Activated gamma-delta T cell treated with Interleukin-2 at 50 U/mL for 16 hours (primary cell): ENCODE measurements around the gene TGFBR3.

ENCODE experiments used
- DNase-seq: peaks from one replicate; pipeline ENCODE4 v3.0.0-alpha.2; 2020

TGFBR3 gene

GRCh38 chr1:91885716-91886506 lies at the start of gene TGFBR3:
TGFBR3 (minus strand) TSS chr1:91886151; CDS start chr1:91861531, 24,620 bp downstream.
- peak; percentile 76 for DNase-seq

GRCh38 chr1:91929250-91929649 lies 43.3 kb upstream of the TGFBR3 start:
- no peak for DNase-seq

DNA sequence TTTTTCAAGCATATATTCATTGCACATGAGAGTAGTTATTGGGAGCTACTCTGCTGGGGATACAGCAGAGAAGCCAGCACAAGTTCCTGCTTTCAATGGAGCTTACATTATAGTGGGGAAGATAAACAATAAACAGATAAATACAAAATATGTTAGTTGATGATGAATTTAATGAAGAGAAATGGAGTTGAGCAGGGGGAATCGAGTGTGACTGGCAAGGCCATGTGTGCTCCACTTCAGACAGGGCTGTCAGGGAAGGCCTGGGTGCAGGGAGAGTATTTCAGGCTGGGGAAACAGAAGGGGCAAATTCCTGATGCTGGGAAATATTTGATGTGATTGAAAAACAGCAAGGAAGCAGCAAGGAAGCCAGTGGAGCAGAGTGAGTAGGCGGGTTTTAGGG lies 42.1 kb upstream of the TGFBR3 start:
- DNase-seq = no peak

DNA sequence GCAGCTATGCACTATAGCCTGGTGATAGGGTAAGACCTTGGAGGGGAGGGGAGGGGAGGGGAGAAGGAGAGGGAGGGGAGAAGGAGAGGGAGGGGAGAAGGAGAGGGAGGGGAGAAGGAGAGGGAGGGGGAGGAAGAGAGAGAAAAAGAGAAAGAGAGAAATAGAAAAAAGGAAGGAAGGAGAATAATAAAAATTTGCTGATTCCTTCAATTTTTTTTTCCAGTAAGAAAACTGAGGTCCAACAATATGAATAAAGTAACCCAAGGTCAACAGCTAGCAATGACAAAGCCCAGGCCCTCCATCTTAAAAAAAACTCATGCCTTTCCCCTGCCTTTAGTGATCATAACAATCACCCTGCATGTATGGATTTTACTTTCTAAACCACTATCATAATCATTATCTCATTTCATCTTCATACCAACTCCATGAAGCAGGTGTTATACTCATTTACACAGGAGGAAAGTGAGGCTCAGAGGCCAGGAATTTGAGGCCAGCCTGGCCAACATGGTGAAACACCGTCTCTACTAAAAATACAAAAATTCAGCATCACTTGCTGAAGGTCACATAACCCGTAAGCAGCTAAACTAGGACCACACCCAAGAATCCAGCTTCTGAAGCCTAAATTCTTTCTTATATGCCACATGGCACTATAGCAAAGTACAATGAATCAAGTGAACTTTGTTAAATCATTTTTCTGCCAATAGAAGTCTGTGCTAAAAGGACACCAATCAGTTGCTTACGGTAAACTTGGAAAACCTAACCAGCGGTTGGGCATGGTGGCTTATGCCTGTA lies 39.9 kb upstream of the TGFBR3 start:
- DNase-seq = no peak

DNA sequence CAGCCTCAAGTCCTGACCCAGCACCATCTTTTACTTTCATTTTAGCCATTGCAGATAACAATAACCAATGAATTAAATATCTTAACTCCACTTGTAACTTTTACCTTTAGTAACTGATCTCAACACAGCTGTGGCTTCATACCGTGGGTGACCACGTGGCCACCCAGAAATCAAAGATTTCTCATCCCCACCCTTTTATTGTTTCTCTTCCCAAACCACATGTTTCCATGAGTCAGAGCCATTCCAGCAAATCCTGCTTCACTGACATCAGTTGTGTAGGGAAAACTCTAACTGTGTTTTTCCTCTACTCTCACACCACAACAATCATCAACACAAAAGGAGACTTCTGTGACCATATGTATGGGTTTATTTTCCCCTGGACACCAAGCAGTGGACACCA lies 38.2 kb upstream of the TGFBR3 start:
- DNase-seq = no peak

- no peak for DNase-seq
These were observed 34.0 kb upstream of the TGFBR3 start for GRCh38 chr1:91919962-91920361.

GRCh38 chr1:91916811-91917460 lies 31.0 kb upstream of the TGFBR3 start:
- DNase-seq = no peak

GRCh38 chr1:91916046-91916445 lies 30.1 kb upstream of the TGFBR3 start:
- no peak for DNase-seq

- no peak for DNase-seq
These were observed 27.1 kb upstream of the TGFBR3 start for GRCh38 chr1:91913018-91913417.

DNA sequence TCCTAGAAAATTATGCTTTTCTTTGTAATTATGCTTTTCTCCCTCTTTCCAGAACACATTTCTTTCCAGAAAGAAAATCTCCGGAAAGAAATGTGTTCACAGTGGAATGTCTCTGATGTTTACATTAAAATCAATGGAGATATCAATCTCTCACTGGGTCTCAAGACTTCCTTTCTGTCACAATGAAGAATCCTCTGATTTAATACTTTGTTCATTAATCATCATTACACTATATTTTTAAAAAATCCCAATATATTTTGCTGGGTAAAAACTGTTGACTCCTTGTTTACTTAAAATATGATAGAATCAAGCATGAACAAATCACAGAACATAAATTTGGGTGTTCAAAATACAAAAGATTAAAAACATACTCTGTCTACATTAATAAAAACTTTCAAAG lies 26.3 kb upstream of the TGFBR3 start:
- DNase-seq = no peak

- DNase-seq = no peak
These were observed 15.3 kb upstream of the TGFBR3 start for GRCh38 chr1:91901231-91901630.

DNA sequence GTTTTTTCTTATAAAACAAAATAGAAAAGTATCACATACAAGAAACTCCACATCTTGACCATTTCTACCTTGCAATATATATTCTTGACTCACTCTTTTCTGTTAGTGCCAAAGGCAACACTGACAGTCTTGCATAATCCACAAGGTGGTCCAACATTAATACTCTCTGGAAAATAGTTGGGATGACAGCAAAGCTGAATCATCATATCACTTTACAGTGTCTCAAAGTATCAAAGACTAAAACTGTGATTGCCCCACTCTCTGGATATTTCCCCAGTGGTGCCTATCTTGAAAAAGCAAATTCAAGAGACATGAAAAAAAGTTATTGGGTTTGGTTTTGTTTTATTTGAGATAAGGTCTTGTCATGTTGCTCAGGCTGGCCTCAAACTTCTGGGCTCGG lies 14.6 kb upstream of the TGFBR3 start:
- DNase-seq = no peak

GRCh38 chr1:91897016-91897415 lies 11.1 kb upstream of the TGFBR3 start:
- no peak for DNase-seq

GRCh38 chr1:91895832-91896556 lies 10.0 kb upstream of the TGFBR3 start:
- DNase-seq = no peak

DNA sequence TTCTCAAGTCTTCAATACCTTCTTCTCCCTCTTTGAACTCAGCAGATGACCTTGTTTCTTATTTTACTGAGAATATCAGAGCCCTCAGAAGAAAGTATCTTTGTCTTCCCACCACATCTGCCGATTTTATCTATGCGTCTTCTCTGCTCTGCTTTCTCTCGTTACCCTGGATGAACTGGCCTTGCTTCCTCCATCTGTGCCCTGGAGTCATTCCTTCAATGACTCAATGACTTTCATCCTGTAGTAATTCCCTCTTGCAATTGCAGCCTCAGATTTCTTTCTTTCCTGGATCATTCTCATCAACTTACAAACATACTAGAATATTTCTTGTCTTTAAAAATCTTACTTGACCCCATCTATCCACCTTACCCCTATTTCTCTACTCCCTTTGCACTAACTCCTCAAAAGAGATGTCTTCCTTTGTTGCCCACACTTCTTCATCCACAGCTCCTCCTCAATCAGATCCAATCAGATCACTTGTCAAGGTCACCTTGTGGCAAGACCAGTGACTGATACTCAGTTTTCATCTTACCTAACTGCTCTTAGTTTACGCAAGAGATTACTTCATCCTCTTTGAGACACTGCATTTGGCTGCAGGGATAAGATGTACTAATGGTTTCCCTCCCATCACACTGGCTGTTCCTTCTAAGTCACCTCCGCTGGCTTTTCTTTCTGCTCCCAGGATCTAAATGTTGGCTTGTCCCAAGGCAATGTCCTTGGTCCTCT lies 8.2 kb upstream of the TGFBR3 start:
- DNase-seq = no peak

GRCh38 chr1:91891969-91892368 lies 6.0 kb upstream of the TGFBR3 start:
- peak; percentile 12 for DNase-seq

- no peak for DNase-seq
These were observed 5.5 kb upstream of the TGFBR3 start for GRCh38 chr1:91891454-91891853.

GRCh38 chr1:91889717-91890459 lies 3.9 kb upstream of the TGFBR3 start:
- no peak for DNase-seq

- peak; percentile 24 for DNase-seq
These were observed 687 bp downstream of the TGFBR3 start for GRCh38 chr1:91885213-91885715.

DNA sequence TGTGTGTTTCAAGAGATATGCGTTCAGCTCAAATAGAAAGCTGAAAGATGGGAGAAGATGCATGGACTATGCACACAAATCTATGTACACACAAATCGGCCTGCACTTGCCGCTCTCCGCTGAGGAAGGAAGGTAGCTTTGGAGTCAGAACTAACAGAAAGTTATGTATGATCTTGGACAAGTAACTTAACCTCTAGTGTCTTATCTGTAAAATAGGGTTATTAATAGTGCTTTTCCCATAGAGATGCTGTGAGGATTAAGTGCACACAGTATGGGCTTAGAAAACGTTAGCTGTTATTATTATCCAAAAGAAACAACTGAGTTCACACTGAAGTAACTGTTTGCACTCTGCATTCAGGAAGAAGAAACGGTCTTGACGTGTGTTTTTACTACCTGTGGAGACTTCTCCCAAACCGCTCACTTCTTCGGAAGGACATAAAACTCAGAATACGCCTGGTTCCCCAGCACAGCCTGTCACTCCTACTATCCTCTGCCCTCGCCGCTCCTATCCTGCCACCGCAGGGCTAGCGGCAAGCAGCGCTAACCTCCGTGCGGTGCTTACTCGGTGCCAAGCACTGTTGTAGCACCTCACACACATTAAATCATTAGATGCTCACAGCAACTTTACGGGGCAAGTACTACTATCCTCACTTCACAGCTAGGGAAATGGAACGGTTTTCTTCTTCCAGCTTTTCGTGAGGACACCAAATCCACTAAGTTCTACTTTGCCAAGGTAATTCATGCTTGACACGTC lies 1.3 kb downstream of the TGFBR3 start:
- peak; percentile 12 for DNase-seq

DNA sequence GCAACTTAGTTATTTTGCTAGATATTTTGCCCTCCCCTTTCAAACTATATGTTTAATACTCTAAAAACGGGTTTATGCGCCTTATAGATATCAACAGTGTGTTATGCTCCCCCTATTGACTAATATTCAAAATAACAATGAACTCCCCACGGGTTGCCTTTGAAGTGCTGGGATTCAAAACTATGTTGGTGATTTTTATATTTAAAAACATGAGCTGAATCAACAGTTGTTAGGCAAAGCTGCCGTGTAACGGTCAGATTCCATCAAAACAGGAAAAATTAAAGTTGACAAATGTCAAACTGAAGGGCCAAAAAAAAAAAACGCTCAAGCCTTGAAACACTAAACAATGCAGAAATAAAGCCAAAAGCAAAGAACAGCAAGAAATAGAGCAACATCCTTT lies 2.5 kb downstream of the TGFBR3 start:
- DNase-seq = no peak
